PFSK-1 (cell line): ENCODE measurements around the gene RALGPS2.

Experiments used
- FOXP2 ChIP-seq: optimal IDR thresholded peaks from 2 replicates; pipeline ENCODE3; 2011; ENCODE audit warnings: borderline replicate concordance, control low read depth, inconsistent platforms; ENCODE audit not compliant: insufficient read depth; ENCODE audit errors: extremely low read length, extremely low read depth
- POLR2AphosphoS5 ChIP-seq: IDR thresholded peaks from 2 replicates; pipeline ENCODE4 v1.6.1; 2012; ENCODE audit warnings: low read depth, mild to moderate bottlenecking, control low read depth, low read length, moderate library complexity
- REST ChIP-seq, 2 experiments: IDR thresholded peaks; 2 replicates each; pipeline versions ENCODE4 v1.6.1 to v1.8.0; 2011 to 2012; ENCODE audit warnings: low read depth in 2 of 2, low read length in 2 of 2, control low read depth in 1 of 2, inconsistent platforms in 1 of 2, mild to moderate bottlenecking in 1 of 2, moderate library complexity in 1 of 2; ENCODE audit not compliant: insufficient read depth in 1 of 2
- SIN3A ChIP-seq: IDR thresholded peaks from 2 replicates; pipeline ENCODE4 v1.6.1; 2012; ENCODE audit warnings: mild to moderate bottlenecking, low read length, moderate library complexity, borderline replicate concordance; ENCODE audit not compliant: insufficient read depth
- TAF1 ChIP-seq: IDR thresholded peaks from 2 replicates; pipeline ENCODE4 v1.6.1; 2012; ENCODE audit warnings: low read length, control low read depth, borderline replicate concordance; ENCODE audit not compliant: insufficient read depth

Gene RALGPS2

GRCh38 chr1:178918308-178918707, 193.3 kb downstream of the RALGPS2 start:
- TF ChIP-seq SIN3A (no peak), POLR2AphosphoS5 (no peak), REST (IDR thresholded peaks at IDR 0.05; ENCODE audit: insufficient read depth in 1 of 2, low read depth in 2 of 2, low read length in 2 of 2) (no peak), TAF1 (no peak), FOXP2 (no peak)

- no peak for TF ChIP-seq POLR2AphosphoS5
- TF ChIP-seq FOXP2: no peak
- no peak for TF ChIP-seq REST (IDR thresholded peaks at IDR 0.05; ENCODE audit: insufficient read depth in 1 of 2, low read depth in 2 of 2, low read length in 2 of 2)
- TF ChIP-seq TAF1: no peak
Observed at GRCh38 chr1:178918955-178919354, 193.9 kb downstream of the RALGPS2 start.

- TF ChIP-seq FOXP2: no peak
- no peak for TF ChIP-seq POLR2AphosphoS5
- TF ChIP-seq SIN3A: no peak
- no peak for TF ChIP-seq TAF1
- TF ChIP-seq REST (IDR thresholded peaks at IDR 0.05; ENCODE audit: insufficient read depth in 1 of 2, low read depth in 2 of 2, low read length in 2 of 2): no peak
Observed at GRCh38 chr1:178919581-178919980, 194.5 kb downstream of the RALGPS2 start.

GRCh38 chr1:178921499-178921898, 196.5 kb downstream of the RALGPS2 start:
- TF ChIP-seq POLR2AphosphoS5: no peak
- TF ChIP-seq TAF1: no peak
- no peak for TF ChIP-seq REST (IDR thresholded peaks at IDR 0.05; ENCODE audit: insufficient read depth in 1 of 2, low read depth in 2 of 2, low read length in 2 of 2)
- TF ChIP-seq FOXP2: no peak
- TF ChIP-seq SIN3A: no peak

- TF ChIP-seq REST (IDR thresholded peaks at IDR 0.05; ENCODE audit: insufficient read depth in 1 of 2, low read depth in 2 of 2, low read length in 2 of 2): no peak
- TF ChIP-seq TAF1: no peak
- TF ChIP-seq SIN3A: no peak
- no peak for TF ChIP-seq FOXP2
- no peak for TF ChIP-seq POLR2AphosphoS5
Observed at GRCh38 chr1:178923512-178923911, 198.5 kb downstream of the RALGPS2 start.
